A673 (cell line): ENCODE data around the gene SUCLG2. TPM values are rescaled to one million over a fixed set of nuclear protein-coding genes. Genes with fewer than 3 reads are reported as not detected.

ENCODE experiments used
- BruUV-seq: library from RNA; stranded (reverse); fragments of 400-500 nt; replicated peaks from 2 replicates; lab custom pipeline; 2021; lab: Mats Ljungman, UMichigan
- CTCF ChIA-PET: fragments of 300-600 bp; sonication (Branson Sonifier 250); formaldehyde crosslinking; loops from one replicate; lab custom pipeline; 2022; ENCODE audit warnings: antibody characterized with exemption; lab: Charles Lee
- POLR2A ChIA-PET: fragments of 300-600 bp; sonication (Branson Sonifier 250); formaldehyde crosslinking; loops from one replicate; lab custom pipeline; 2022; ENCODE audit warnings: antibody characterized with exemption; ENCODE audit not compliant: low non-redundant PET; lab: Charles Lee
- DNase-seq: peaks from one replicate; pipeline ENCODE4 v3.0.0-alpha.2; 2015; ENCODE audit warnings: low spot score
- H3K27ac ChIP-seq: fragments of 200-600 bp; sonication (generic); 2 replicates; pipeline ENCODE4 v1.5.1; 2016; ENCODE audit warnings: mixed run types, low read depth, mild to moderate bottlenecking, mixed read lengths, antibody characterized with exemption, low read length; ENCODE audit not compliant: poor library complexity, severe bottlenecking
- H3K27me3 ChIP-seq: fragments of 200-600 bp; sonication (generic); replicated peaks from 2 replicates; pipeline ENCODE4 v1.6.1; 2017; ENCODE audit warnings: mixed run types, low read depth, mild to moderate bottlenecking, mixed read lengths, antibody characterized with exemption, low read length; ENCODE audit not compliant: insufficient read depth, poor library complexity
- H3K36me3 ChIP-seq: fragments of 200-600 bp; sonication (generic); 2 replicates; pipeline ENCODE4 v1.6.1; 2016; ENCODE audit warnings: mixed run types, mild to moderate bottlenecking, mixed read lengths, antibody characterized with exemption, low read length; ENCODE audit not compliant: insufficient read depth, poor library complexity, severe bottlenecking
- H3K4me1 ChIP-seq: fragments of 200-600 bp; sonication (generic); 2 replicates; pipeline ENCODE4 v1.6.1; 2017; ENCODE audit warnings: mixed run types, mild to moderate bottlenecking, mixed read lengths, antibody characterized with exemption, low read length; ENCODE audit not compliant: insufficient read depth, poor library complexity, severe bottlenecking
- H3K4me3 ChIP-seq: fragments of 200-600 bp; sonication (generic); 2 replicates; pipeline ENCODE4 v1.5.1; 2016; ENCODE audit warnings: low read depth, mixed run types, mild to moderate bottlenecking, mixed read lengths, low read length; ENCODE audit not compliant: poor library complexity, severe bottlenecking
- H3K9me3 ChIP-seq: fragments of 200-600 bp; sonication (generic); 2 replicates; pipeline ENCODE4 v1.6.1; 2016; ENCODE audit warnings: mixed run types, low read depth, mild to moderate bottlenecking, mixed read lengths, antibody characterized with exemption, low read length; ENCODE audit not compliant: poor library complexity, severe bottlenecking
- EZH2 ChIP-seq: fragments of 200-600 bp; sonication (generic); IDR thresholded peaks from 2 replicates; pipeline ENCODE4 v1.6.1; 2017; ENCODE audit warnings: borderline replicate concordance, low read depth, mild to moderate bottlenecking, mixed read lengths, antibody characterized with exemption, low read length; ENCODE audit not compliant: poor library complexity, severe bottlenecking
- intact Hi-C: fragments of 100-400 bp; cut with micrococcal nuclease; formaldehyde crosslinking; loops from one replicate; pipeline ENCODE4 v1.10.0; 2022; ENCODE audit not compliant: unreplicated experiment
- total RNA-seq: library from RNA; stranded (reverse); gene quantifications from 2 replicates; pipeline ENCODE4 v1.2.3, GENCODE V29; 2021
- TF ChIP-seq, protein P1 (sequence below): fragments of 300-800, 200-600 bp; sonication (generic); conservative IDR thresholded peaks from 2 replicates; pipeline ENCODE4 v1.5.1; 2017; ENCODE audit warnings: low read depth, mild to moderate bottlenecking, antibody characterized with exemption, low read length, moderate library complexity, mixed read lengths

SUCLG2 gene
- total RNA-seq, 1 experiment from 2014 or later: 7.4 TPM

DNA sequence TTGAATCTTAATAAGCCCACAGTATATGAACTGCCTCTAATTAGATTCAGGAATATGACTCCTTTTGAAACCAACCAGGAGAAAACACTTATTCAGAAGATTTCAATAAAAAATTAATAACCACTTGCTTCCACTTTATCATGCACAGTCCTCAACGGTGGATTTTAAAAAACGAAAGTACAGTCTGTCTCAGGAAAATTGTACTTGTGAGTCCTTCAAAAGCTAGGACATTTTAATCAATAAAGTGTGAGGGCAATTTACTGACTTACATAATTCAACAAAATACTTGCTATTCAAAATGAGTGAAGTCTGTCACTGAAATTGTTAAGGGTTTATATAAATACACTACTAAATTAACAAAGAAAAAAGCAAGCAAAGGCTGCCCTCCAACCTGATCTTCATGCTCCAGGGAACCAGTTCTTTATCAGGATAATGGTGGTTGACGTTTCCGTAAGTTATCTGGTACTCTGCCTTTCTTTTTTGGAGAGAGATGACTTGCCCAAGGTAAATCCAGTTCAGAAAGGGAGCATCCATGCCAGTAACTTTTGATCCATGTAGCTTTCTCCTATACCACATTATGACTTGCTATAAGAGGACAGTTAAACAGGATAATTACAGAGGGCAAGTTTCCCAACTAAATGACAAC lies 17.0 kb downstream of the SUCLG2 start:
- Histone ChIP-seq H3K4me1 (no peaks in the 10 kb centered on the region), H3K27ac (no peak overlapping the region), H3K36me3 (no peaks in the 10 kb centered on the region), H3K4me3 (no peak overlapping the region), H3K27me3 (no peaks in the 10 kb centered on the region), H3K9me3 (no peaks in the 10 kb centered on the region)
- no peak for DNase-seq
- ChIA-PET POLR2A (no interaction called here), CTCF (no interaction called here)
- BruUV-seq: no TSS peak
- intact Hi-C loops: no loop called here
- TF ChIP-seq, protein P1, sequence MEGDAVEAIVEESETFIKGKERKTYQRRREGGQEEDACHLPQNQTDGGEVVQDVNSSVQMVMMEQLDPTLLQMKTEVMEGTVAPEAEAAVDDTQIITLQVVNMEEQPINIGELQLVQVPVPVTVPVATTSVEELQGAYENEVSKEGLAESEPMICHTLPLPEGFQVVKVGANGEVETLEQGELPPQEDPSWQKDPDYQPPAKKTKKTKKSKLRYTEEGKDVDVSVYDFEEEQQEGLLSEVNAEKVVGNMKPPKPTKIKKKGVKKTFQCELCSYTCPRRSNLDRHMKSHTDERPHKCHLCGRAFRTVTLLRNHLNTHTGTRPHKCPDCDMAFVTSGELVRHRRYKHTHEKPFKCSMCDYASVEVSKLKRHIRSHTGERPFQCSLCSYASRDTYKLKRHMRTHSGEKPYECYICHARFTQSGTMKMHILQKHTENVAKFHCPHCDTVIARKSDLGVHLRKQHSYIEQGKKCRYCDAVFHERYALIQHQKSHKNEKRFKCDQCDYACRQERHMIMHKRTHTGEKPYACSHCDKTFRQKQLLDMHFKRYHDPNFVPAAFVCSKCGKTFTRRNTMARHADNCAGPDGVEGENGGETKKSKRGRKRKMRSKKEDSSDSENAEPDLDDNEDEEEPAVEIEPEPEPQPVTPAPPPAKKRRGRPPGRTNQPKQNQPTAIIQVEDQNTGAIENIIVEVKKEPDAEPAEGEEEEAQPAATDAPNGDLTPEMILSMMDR: no peak
- TF ChIP-seq EZH2: no peak

DNA sequence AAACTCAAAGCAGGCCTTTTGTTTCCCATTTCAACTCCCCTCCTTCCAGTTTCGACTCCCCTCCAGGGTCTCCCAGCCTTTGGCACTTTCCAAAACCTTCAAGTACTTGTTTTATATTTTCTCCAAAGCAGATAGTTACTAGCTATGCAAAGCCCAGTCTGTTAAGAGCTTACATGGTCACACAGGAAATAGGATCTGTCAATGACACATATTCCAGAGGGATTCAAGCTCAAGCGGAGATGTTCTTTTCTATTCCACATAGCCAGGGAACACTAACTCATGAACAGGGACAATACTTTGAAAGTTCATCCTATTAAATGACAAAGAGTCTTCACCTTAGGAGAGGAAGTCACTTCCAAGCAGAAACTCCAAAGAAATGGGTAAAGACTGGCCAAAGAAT lies 18.6 kb downstream of the SUCLG2 start:
- peak; percentile 4 for DNase-seq
- Histone ChIP-seq H3K9me3 (no peaks in the 10 kb centered on the region), H3K27me3 (no peaks in the 10 kb centered on the region), H3K4me1 (no peaks in the 10 kb centered on the region), H3K4me3 (no peak overlapping the region), H3K27ac (no peak overlapping the region), H3K36me3 (no peaks in the 10 kb centered on the region)
- ChIA-PET POLR2A (no interaction called here), CTCF (no interaction called here)
- TF ChIP-seq, protein P1: no peak
- TF ChIP-seq EZH2: no peak
- BruUV-seq: no TSS peak
- intact Hi-C loops: no loop called here

DNA sequence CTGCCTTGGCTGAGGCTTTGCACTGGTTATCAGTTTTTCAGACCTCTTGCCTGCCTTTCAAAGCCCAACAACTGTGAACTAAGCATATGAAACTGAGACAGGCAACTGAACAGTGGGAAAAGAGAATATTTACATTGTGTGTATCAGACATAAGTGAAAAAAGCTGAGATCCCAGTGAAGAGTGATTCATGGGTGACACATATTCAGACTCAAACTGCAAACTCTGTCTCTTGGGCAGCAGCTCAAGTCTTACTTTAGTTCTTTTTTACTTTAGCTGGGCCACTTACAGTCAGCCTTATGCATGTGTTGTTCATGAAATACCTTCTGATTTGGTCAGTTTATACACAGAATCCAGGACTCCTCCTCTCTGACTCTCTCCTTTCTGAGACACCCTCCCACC lies 19.2 kb downstream of the SUCLG2 start:
- no TSS peak for BruUV-seq
- ChIA-PET POLR2A (no interaction called here), CTCF (no interaction called here)
- no peaks in the 10 kb centered on the region for H3K9me3 ChIP-seq
- DNase-seq: no peak
- no peak overlapping the region for H3K4me3 ChIP-seq
- TF ChIP-seq, protein P1: no peak
- no peak for TF ChIP-seq EZH2
- H3K27me3 ChIP-seq: no peaks in the 10 kb centered on the region
- intact Hi-C loops: no loop called here
- no peak overlapping the region for H3K27ac ChIP-seq
- no peaks in the 10 kb centered on the region for H3K36me3 ChIP-seq
- H3K4me1 ChIP-seq: no peaks in the 10 kb centered on the region
